ENCODE results near the gene PLXDC2.

PLXDC2 gene

DNA sequence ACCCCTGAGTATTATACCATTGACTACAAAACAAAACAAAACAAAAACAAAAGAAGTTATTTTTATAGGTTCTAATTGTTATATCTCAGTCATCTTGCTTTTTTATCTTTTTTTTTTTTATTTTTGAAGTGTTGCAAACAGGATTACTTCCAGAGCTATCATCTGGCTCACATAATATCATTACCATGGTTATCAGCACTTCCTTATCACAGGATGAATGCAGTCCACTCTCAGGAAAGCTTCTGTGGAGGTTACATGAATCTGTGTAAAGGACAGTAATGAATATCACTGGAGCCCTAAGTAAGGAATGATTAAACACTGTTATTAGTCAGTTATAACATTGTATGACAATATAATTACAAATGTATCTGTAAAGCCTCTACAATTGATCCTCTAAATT lies 451.5 kb downstream of the PLXDC2 start:
- no peak for DNase-seq (ENCODE audit: low spot score)
- no peak overlapping the region for H3K27ac ChIP-seq
- TF ChIP-seq, protein P1, sequence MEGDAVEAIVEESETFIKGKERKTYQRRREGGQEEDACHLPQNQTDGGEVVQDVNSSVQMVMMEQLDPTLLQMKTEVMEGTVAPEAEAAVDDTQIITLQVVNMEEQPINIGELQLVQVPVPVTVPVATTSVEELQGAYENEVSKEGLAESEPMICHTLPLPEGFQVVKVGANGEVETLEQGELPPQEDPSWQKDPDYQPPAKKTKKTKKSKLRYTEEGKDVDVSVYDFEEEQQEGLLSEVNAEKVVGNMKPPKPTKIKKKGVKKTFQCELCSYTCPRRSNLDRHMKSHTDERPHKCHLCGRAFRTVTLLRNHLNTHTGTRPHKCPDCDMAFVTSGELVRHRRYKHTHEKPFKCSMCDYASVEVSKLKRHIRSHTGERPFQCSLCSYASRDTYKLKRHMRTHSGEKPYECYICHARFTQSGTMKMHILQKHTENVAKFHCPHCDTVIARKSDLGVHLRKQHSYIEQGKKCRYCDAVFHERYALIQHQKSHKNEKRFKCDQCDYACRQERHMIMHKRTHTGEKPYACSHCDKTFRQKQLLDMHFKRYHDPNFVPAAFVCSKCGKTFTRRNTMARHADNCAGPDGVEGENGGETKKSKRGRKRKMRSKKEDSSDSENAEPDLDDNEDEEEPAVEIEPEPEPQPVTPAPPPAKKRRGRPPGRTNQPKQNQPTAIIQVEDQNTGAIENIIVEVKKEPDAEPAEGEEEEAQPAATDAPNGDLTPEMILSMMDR (IDR thresholded peaks at IDR 0.05): no peak
- no peak overlapping the region for H3K4me3 ChIP-seq

DNA sequence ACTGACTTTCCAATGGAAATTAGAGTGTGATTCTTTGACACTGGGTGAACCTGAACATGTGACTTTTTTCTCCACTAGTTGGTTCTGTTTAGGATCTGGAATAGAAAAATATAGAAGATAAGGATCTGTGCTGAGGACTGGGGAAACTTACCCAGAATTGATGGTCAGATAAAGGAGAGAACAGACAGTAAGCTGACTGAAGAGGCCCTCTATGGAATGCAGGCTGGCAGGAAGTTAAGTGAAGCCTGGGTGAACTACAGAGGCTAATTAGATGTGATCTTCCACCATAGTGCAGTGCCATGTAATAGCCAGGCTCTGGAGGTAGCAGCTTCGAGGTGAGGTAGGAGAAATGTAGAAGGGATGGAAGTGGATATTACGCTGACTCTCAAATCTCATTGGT lies 455.3 kb downstream of the PLXDC2 start:
- H3K4me3 ChIP-seq: no peak overlapping the region
- no peak overlapping the region for H3K27ac ChIP-seq
- no peak for DNase-seq (ENCODE audit: low spot score)
- TF ChIP-seq, protein P1 (IDR thresholded peaks at IDR 0.05): no peak

DNA sequence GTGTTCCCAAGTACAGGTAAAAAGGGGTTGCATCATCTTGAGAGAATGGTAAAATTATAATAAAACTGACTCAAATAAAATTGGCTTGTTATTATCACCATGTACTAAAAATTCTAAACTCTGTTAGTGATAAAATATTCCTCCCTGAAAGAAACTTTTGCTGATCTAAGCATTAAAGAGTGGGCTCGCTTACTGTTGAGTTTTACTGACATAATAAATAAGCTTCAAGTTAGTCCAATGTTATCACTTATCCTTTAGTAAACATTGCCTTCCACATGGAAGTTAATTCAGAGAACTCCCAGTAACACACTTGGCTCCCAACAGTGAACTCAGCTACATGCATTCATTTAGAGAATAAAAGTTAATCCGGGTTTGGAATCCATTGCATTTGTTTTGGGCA lies 456.4 kb downstream of the PLXDC2 start:
- TF ChIP-seq, protein P1 (IDR thresholded peaks at IDR 0.05): no peak
- no peak for DNase-seq (ENCODE audit: low spot score)
- no peak overlapping the region for H3K4me3 ChIP-seq
- H3K27ac ChIP-seq: no peak overlapping the region

DNA sequence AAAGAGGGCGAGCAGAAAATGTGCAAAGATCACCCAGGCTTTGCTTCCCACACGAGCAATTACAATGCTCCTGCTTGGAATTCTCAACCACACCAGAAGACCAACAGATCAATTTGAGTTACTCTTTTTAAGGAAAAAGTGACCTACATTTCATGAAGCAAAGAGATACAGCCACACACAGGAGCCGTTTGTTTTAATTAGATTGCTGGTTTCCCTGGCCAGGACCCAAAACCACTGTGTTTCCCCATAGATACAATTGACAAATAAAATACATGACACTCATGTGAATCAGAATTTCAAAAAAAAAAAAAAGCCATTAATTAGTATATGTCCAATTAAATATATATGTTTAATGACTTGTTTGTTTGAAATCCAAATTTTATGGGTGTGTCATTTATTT lies 458.3 kb downstream of the PLXDC2 start:
- DNase-seq (ENCODE audit: low spot score): no peak
- TF ChIP-seq, protein P1 (IDR thresholded peaks at IDR 0.05): no peak
- H3K4me3 ChIP-seq: no peak overlapping the region
- no peak overlapping the region for H3K27ac ChIP-seq

DNA sequence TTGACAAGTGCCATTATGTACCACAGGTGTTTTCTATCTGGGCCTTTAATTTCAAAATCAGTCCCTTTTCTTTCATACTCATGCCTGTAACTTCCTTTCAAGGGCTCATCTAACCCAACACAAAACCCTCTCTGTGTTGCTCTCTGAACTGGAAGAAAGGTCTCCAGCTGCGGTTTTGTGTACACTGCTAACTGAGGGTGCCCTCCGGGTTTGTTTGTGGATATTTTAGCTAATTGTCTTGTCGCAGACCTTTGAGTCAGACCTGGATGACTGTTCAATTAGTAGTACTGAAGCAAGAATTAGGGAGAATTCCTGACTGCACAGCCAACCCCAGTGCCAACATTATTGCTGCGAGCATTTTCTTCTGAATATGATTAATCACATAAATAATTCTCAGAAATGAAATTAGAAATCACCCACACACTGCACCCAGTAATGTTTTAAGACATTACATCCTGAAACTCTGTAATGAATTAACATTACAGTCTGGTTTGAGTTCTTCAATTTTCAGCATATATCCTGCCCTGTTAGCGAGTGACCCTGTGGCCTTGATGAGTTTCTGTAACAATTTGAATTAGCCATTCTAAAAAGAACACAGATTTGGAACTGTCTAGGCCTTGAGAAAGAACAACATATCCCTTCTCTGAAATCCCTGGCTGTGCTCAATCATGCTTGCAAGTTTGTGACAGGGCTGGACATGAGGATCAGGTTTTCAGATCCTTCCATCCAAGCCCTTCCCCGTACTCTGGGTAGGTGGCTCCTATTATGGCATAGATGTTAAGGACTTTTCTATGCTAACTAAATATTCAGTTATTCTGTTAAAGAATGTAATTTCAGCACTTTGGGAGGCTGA lies 460.1 kb downstream of the PLXDC2 start:
- TF ChIP-seq, protein P1 (IDR thresholded peaks at IDR 0.05): no peak
- DNase-seq (ENCODE audit: low spot score): no peak
- no peak overlapping the region for H3K27ac ChIP-seq
- H3K4me3 ChIP-seq: no peak overlapping the region

DNA sequence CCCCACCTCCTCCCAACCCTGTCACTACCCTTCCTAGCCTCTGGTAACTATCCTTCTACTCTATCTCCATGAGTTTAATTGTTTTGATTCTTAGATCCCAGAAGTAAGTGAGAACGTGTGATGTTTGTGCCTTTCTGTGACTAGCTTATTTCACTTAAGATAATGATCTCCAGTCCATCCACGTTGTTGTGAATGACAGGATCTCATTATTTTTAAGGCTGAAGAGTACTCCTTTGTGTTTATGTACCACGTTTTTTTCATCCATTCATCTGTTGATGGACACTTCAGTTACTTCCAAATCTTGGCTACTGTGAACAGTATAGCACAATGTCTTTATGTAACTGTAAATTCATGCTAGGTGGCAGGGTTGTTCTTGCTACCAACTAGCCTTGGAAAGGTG lies 461.6 kb downstream of the PLXDC2 start:
- TF ChIP-seq, protein P1 (IDR thresholded peaks at IDR 0.05): no peak
- no peak for DNase-seq (ENCODE audit: low spot score)
- Histone ChIP-seq H3K4me3 (no peak overlapping the region), H3K27ac (no peak overlapping the region)

DNA sequence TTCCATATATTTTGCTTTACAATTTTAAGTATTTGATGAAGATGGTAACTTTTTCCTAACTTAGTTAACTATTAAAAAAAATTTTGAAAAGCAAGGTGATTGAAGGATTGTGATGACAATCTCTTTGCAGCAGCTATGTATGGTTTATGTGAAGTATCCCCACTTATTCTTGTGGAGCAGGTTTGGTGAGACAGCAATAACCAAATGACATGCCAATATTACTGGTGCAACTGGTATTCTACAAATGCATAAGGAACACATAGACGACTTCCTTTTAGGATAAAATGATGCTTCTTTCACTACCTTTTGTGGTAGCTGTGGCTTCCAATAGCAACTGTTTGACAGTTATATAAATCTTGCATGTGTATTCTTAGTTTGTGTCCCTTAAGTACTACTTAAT lies 465.3 kb downstream of the PLXDC2 start:
- H3K4me3 ChIP-seq: no peak overlapping the region
- TF ChIP-seq, protein P1 (IDR thresholded peaks at IDR 0.05): no peak
- no peak for DNase-seq (ENCODE audit: low spot score)
- H3K27ac ChIP-seq: no peak overlapping the region
